GM12878 (cell line): ENCODE data around the gene RAPSN.

Experiments used
- CTCF ChIP-seq, 3 experiments: IDR thresholded peaks in 2 of 3; conservative IDR thresholded peaks in 1 of 3; 2 replicates each; pipeline ENCODE4 v1.5.1; 2011; ENCODE audit warnings: low read depth in 3 of 3, low read length in 3 of 3, mild to moderate bottlenecking in 3 of 3, control low read depth in 2 of 3, moderate library complexity in 2 of 3, inconsistent platforms in 1 of 3, mixed read lengths in 1 of 3; ENCODE audit not compliant: control insufficient read depth in 2 of 3, insufficient read depth in 1 of 3; ENCODE audit errors: extremely low read depth in 1 of 3
- GABPA ChIP-seq: IDR thresholded peaks from 2 replicates; pipeline ENCODE4 v1.6.1; 2014; ENCODE audit warnings: antibody characterized with exemption, low read depth, mild to moderate bottlenecking, inconsistent platforms

GRCh38 chr11:47411884-47412746 is 36.8 kb downstream of the RAPSN start:
- TF ChIP-seq GABPA (no peak), CTCF (IDR thresholded peaks at IDR 0.05 in 2 of 3, conservative IDR thresholded peaks at IDR 0.05 in 1 of 3; ENCODE audit: control insufficient read depth in 2 of 3, extremely low read depth in 1 of 3, insufficient read depth in 1 of 3, low read depth in 3 of 3, low read length in 3 of 3) (peak; percentile 85 to 98 (median 88))
